Ishikawa (cell line): ENCODE data around the gene ZNF646.

Experiments
- CEBPB ChIP-seq: IDR thresholded peaks from 2 replicates; pipeline ENCODE4 v1.6.1; 2012
- CREB1 ChIP-seq: IDR thresholded peaks from 2 replicates; pipeline ENCODE4 v1.6.1; 2012; ENCODE audit warnings: low read depth
- EGR1 ChIP-seq: IDR thresholded peaks from 2 replicates; pipeline ENCODE4 v1.6.1; 2012
- EP300 ChIP-seq: IDR thresholded peaks from 2 replicates; pipeline ENCODE4 v1.6.1; 2012; ENCODE audit warnings: borderline replicate concordance
- FOXM1 ChIP-seq: IDR thresholded peaks from 2 replicates; pipeline ENCODE4 v1.6.1; 2012; ENCODE audit warnings: low read depth, borderline replicate concordance
- NFIC ChIP-seq: IDR thresholded peaks from 2 replicates; pipeline ENCODE4 v1.6.1; 2012
- RAD21 ChIP-seq: IDR thresholded peaks from 2 replicates; pipeline ENCODE4 v1.6.1; 2012; ENCODE audit warnings: low read depth
- TAF1 ChIP-seq: IDR thresholded peaks from 2 replicates; pipeline ENCODE4 v1.6.1; 2012; ENCODE audit warnings: low read depth, mild to moderate bottlenecking
- TCF12 ChIP-seq: IDR thresholded peaks from 2 replicates; pipeline ENCODE4 v1.6.1; 2012; ENCODE audit warnings: low read depth
- TEAD4 ChIP-seq: IDR thresholded peaks from 2 replicates; pipeline ENCODE4 v1.6.1; 2012
- YY1 ChIP-seq: IDR thresholded peaks from 2 replicates; pipeline ENCODE4 v1.6.1; 2012; ENCODE audit warnings: low read depth
- ZBTB7A ChIP-seq: IDR thresholded peaks from 2 replicates; pipeline ENCODE4 v1.6.1; 2012; ENCODE audit warnings: low read depth
- TF ChIP-seq, protein P1 (sequence below): IDR thresholded peaks from 2 replicates; pipeline ENCODE4 v1.6.1; 2012
- TF ChIP-seq, protein P2 (sequence below): IDR thresholded peaks from 2 replicates; pipeline ENCODE4 v1.6.1; 2012
- TF ChIP-seq, protein P3 (sequence below): IDR thresholded peaks from 2 replicates; pipeline ENCODE4 v1.6.1; 2012; ENCODE audit warnings: low read depth, mild to moderate bottlenecking

Gene ZNF646

GRCh38 chr16:31093132-31093703, 19.0 kb downstream of the ZNF646 start:
- TF ChIP-seq, protein P1, sequence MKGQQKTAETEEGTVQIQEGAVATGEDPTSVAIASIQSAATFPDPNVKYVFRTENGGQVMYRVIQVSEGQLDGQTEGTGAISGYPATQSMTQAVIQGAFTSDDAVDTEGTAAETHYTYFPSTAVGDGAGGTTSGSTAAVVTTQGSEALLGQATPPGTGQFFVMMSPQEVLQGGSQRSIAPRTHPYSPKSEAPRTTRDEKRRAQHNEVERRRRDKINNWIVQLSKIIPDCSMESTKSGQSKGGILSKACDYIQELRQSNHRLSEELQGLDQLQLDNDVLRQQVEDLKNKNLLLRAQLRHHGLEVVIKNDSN: no peak
- TF ChIP-seq FOXM1 (no peak), TAF1 (no peak), NFIC (no peak), RAD21 (no peak), EGR1 (no peak), CREB1 (no peak), YY1 (no peak), ZBTB7A (no peak)
- TF ChIP-seq, protein P2, sequence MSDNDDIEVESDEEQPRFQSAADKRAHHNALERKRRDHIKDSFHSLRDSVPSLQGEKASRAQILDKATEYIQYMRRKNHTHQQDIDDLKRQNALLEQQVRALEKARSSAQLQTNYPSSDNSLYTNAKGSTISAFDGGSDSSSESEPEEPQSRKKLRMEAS: no peak

- no peak for TF ChIP-seq TEAD4
- no peak for TF ChIP-seq NFIC
- TF ChIP-seq TAF1: no peak
- TF ChIP-seq TCF12: no peak
- TF ChIP-seq, protein P1: no peak
- TF ChIP-seq YY1: no peak
- TF ChIP-seq, protein P2: no peak
- no peak for TF ChIP-seq CREB1
- no peak for TF ChIP-seq EP300
- TF ChIP-seq CEBPB: no peak
- no peak for TF ChIP-seq ZBTB7A
- TF ChIP-seq, protein P3, sequence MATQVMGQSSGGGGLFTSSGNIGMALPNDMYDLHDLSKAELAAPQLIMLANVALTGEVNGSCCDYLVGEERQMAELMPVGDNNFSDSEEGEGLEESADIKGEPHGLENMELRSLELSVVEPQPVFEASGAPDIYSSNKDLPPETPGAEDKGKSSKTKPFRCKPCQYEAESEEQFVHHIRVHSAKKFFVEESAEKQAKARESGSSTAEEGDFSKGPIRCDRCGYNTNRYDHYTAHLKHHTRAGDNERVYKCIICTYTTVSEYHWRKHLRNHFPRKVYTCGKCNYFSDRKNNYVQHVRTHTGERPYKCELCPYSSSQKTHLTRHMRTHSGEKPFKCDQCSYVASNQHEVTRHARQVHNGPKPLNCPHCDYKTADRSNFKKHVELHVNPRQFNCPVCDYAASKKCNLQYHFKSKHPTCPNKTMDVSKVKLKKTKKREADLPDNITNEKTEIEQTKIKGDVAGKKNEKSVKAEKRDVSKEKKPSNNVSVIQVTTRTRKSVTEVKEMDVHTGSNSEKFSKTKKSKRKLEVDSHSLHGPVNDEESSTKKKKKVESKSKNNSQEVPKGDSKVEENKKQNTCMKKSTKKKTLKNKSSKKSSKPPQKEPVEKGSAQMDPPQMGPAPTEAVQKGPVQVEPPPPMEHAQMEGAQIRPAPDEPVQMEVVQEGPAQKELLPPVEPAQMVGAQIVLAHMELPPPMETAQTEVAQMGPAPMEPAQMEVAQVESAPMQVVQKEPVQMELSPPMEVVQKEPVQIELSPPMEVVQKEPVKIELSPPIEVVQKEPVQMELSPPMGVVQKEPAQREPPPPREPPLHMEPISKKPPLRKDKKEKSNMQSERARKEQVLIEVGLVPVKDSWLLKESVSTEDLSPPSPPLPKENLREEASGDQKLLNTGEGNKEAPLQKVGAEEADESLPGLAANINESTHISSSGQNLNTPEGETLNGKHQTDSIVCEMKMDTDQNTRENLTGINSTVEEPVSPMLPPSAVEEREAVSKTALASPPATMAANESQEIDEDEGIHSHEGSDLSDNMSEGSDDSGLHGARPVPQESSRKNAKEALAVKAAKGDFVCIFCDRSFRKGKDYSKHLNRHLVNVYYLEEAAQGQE: no peak
Measured at GRCh38 chr16:31094088-31094423, 19.8 kb downstream of the ZNF646 start.

DNA sequence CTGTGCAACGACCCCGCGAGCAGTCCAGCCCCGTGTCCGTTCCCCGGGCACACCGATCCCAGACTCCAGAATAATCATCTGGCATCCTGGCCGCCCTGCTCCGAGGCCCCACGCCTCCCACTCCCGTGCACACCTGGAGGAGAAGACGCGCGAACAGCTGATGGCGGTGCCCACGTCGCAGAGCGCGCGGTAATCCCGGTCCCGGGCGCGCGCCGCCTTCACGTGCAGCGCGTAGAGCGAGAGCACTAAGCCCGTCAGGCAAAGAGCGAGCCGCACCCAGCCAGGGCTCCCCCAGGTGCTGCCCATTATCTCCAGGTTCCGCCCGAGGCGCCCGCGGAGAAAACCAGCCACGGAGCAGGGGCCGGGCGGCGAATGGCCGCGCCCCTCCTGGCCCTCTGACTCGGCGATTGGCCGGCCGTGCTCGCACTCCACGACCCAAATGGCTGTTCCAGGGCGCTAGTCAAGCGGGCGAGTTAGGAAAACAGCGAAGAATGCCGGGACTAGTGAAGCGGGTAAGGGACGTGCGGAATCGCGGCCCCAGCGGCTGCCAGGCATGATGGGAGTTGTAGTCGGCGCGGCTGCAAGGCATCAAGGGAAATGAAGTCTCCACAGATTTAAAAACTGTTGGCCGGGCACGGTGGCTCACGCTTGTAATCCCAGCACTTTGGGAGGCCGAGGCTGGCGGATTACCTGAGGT, 20.4 kb downstream of the ZNF646 start, which contains the start of gene VKORC1:
Gene VKORC1 (minus strand): TSS at position 374 of the 697 bp plus-strand sequence. CDS start 68 bp downstream, at position 306.
- TF ChIP-seq TAF1 (peak; percentile 72), EP300 (peak; percentile 40; the same call in 1 of the 2 replicates), YY1 (peak; percentile 76; the same call in 1 of the 2 replicates), TCF12 (peak; percentile 33), RAD21 (no peak), CEBPB (no peak), TEAD4 (peak; percentile 77), EGR1 (no peak), ZBTB7A (no peak), NFIC (0 out of 2 replicates have a peak, but pooled peaks have one; percentile 8), FOXM1 (peak; percentile 55; the same call in 1 of the 2 replicates)
- TF ChIP-seq, protein P2: peak; percentile 94
- TF ChIP-seq, protein P1: peak; percentile 23; the same call in 1 of the 2 replicates

GRCh38 chr16:31099860-31100638, 25.8 kb downstream of the ZNF646 start:
- TF ChIP-seq FOXM1: no peak
- TF ChIP-seq, protein P1: no peak
- TF ChIP-seq RAD21: no peak
- no peak for TF ChIP-seq CEBPB
- no peak for TF ChIP-seq NFIC
- TF ChIP-seq, protein P3: no peak
- TF ChIP-seq, protein P2: no peak
- no peak for TF ChIP-seq TCF12
- TF ChIP-seq TAF1: no peak
- no peak for TF ChIP-seq TEAD4
- no peak for TF ChIP-seq CREB1
- TF ChIP-seq ZBTB7A: no peak
- TF ChIP-seq YY1: no peak
